NB4 (cell line): ENCODE results near the gene MXRA5.
"Not testable (repeated sequence)": the region's sequence is repeated elsewhere in the genome, so short reads cannot be mapped to it uniquely, and the experiment has no call there.

Experiments used
- DNase-seq: peaks from one replicate; pipeline ENCODE4 v3.0.0; 2010; ENCODE audit warnings: low read depth
- H3K4me3 ChIP-seq: one replicate; pipeline ENCODE4 v1.5.1; 2011; ENCODE audit warnings: mild to moderate bottlenecking, low read depth, low read length, moderate library complexity
- MYC ChIP-seq: IDR thresholded peaks from 2 replicates; pipeline ENCODE4 v1.6.1; 2011; ENCODE audit warnings: low read depth, low read length
- POLR2A ChIP-seq: IDR thresholded peaks from 2 replicates; pipeline ENCODE4 v1.6.1; 2011; ENCODE audit warnings: mild to moderate bottlenecking; ENCODE audit not compliant: insufficient read length; ENCODE audit errors: extremely low read depth
- TF ChIP-seq, protein P1 (sequence below): IDR thresholded peaks from 2 replicates; pipeline ENCODE4 v1.6.1; 2011; ENCODE audit warnings: low read depth, low read length
- TF ChIP-seq, protein P2 (sequence below): IDR thresholded peaks from one replicate; pipeline ENCODE4 v1.5.1; 2012; ENCODE audit warnings: low read depth, low read length

The MXRA5 gene

GRCh38 chrX:3280706-3281105 lies 65.7 kb downstream of the MXRA5 start:
- H3K4me3 ChIP-seq: no peak overlapping the region
- DNase-seq: no peak
- TF ChIP-seq MYC (no peak), POLR2A (no peak)
- TF ChIP-seq, protein P1, sequence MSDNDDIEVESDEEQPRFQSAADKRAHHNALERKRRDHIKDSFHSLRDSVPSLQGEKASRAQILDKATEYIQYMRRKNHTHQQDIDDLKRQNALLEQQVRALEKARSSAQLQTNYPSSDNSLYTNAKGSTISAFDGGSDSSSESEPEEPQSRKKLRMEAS: no peak
- TF ChIP-seq, protein P2, sequence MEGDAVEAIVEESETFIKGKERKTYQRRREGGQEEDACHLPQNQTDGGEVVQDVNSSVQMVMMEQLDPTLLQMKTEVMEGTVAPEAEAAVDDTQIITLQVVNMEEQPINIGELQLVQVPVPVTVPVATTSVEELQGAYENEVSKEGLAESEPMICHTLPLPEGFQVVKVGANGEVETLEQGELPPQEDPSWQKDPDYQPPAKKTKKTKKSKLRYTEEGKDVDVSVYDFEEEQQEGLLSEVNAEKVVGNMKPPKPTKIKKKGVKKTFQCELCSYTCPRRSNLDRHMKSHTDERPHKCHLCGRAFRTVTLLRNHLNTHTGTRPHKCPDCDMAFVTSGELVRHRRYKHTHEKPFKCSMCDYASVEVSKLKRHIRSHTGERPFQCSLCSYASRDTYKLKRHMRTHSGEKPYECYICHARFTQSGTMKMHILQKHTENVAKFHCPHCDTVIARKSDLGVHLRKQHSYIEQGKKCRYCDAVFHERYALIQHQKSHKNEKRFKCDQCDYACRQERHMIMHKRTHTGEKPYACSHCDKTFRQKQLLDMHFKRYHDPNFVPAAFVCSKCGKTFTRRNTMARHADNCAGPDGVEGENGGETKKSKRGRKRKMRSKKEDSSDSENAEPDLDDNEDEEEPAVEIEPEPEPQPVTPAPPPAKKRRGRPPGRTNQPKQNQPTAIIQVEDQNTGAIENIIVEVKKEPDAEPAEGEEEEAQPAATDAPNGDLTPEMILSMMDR: no peak

DNA sequence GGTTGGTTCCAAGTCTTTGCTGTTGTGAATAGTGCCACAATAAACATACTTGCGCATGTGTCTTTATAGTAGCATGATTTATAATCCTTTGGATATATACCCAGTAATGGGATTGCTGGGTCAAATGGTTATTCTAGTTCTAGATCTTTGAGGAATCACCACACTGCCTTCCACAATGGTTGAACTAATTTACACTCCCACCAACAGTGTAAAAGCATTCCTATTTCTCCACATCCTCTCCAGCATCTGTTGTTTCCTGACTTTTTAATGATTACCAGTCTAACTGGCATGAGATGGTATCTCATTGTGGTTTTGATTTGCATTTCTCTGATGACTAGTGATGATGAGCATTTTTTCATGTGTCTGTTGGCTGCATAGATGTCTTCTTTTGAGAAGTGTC lies 72.8 kb downstream of the MXRA5 start:
- not testable (repeated sequence) for DNase-seq

GRCh38 chrX:3271834-3272186 lies 74.6 kb downstream of the MXRA5 start:
- H3K4me3 ChIP-seq: no peak overlapping the region
- DNase-seq: no peak
- TF ChIP-seq POLR2A: no peak

More for the DNA sequence above, 72.8 kb downstream of the MXRA5 start:
- not testable (repeated sequence) for H3K4me3 ChIP-seq

- no peak for DNase-seq
- no peak overlapping the region for H3K4me3 ChIP-seq
- TF ChIP-seq, protein P1: no peak
- TF ChIP-seq, protein P2: no peak
- TF ChIP-seq MYC (no peak), POLR2A (no peak)
Observed at GRCh38 chrX:3271183-3271833, 75.1 kb downstream of the MXRA5 start.

GRCh38 chrX:3268829-3269228 lies 77.6 kb downstream of the MXRA5 start:
- TF ChIP-seq POLR2A (no peak), MYC (no peak)
- TF ChIP-seq, protein P1: no peak
- TF ChIP-seq, protein P2: no peak
- no peak for DNase-seq
- H3K4me3 ChIP-seq: no peak overlapping the region

DNA sequence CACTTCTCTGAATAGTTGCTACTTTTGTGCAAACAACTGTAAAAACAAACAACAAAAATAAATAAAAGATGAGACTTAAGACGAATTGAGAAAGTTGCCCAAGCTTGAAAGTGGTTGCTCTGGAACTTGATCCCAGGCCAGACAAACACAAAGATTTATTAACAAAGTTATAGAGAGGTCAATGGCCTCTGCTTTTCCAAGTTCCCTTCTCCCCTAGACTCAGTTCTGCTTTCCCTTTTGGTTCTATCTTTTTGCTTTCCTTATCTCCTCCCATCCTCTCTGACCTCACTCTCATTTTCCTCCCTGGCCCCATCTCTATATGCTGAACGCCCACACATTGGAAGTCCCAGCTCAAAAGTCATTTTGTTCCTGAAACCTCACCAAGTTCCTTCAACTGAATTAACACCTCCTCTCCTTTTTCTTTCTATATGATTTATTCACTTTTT lies 82.7 kb downstream of the MXRA5 start:
- H3K4me3 ChIP-seq: no peak overlapping the region
- TF ChIP-seq MYC (no peak), POLR2A (no peak)
- TF ChIP-seq, protein P1: no peak
- TF ChIP-seq, protein P2: no peak
- DNase-seq: no peak

DNA sequence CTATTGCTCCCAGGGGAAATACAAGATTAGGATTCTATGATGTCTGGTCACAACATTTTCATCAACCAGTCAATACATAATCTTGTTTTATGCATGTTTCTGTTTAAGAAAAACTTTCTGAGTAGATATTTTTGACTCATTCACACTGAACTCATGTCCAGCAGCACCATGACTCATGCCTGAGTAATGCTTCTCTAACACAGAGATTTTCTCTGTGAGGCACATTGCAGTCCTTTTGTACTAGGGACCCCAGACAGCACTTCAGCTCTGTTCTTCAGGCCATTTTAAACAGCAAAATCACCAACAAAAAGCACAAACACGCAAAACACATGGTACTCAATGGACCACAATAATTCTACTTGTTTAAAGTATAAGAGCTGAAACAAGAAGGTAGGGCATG lies 83.6 kb downstream of the MXRA5 start:
- DNase-seq: no peak

More for the DNA sequence above, 83.6 kb downstream of the MXRA5 start:
- no peak overlapping the region for H3K4me3 ChIP-seq
- TF ChIP-seq, protein P1: no peak
- TF ChIP-seq POLR2A: no peak
- TF ChIP-seq, protein P2: no peak
- TF ChIP-seq MYC: no peak
